Right atrium auricular region (tissue), 2 donors: Measurements from ENCODE around the gene ANTXR2. TPM values are rescaled to one million over a fixed set of nuclear protein-coding genes. Genes with fewer than 3 reads are reported as not detected.

Experiments
- DNase-seq: peaks from one replicate; pipeline ENCODE4 v3.0.0-alpha.2; 2019; ENCODE audit warnings: low spot score
- H3K27ac ChIP-seq, 2 donors: fragments of 200-600 bp; sonication (generic); 1 replicate in 1 of 2; 2 replicates in 1 of 2; pipeline ENCODE4 v1.5.1; 2016 to 2019
- H3K27me3 ChIP-seq, 2 donors: fragments of 200-600 bp; sonication (generic); one replicate each; pipeline versions ENCODE4 v1.5.1 to v1.6.0; 2017 to 2019
- H3K36me3 ChIP-seq: fragments of 200-600 bp; sonication (generic); one replicate; pipeline ENCODE4 v1.5.1; 2016
- H3K4me1 ChIP-seq, 2 donors: fragments of 200-600 bp; sonication (generic); one replicate each; pipeline versions ENCODE4 v1.5.1 to v1.6.0; 2017 to 2019
- H3K4me3 ChIP-seq, 2 donors: fragments of 200-600 bp; sonication (generic); 1 replicate in 1 of 2; 2 replicates in 1 of 2; pipeline ENCODE4 v1.5.1; 2017 to 2019; ENCODE audit warnings: mild to moderate bottlenecking in 1 of 2, moderate library complexity in 1 of 2
- H3K9me3 ChIP-seq, 2 donors: fragments of 200-600 bp; sonication (generic); one replicate each; pipeline ENCODE4 v1.5.1; 2019
- total RNA-seq, 2 donors: library from RNA; depleted of rRNA; stranded (reverse); fragments of >200 nt; gene quantifications; one replicate each; pipeline ENCODE4 v1.1.0, GENCODE V29; 2016
- TF ChIP-seq, protein P1 (sequence below), 2 donors: fragments of 200-600 bp; sonication (generic); IDR thresholded peaks; one replicate each; pipeline ENCODE4 v1.5.1; 2019; ENCODE audit warnings: antibody characterized with exemption in 2 of 2

ANTXR2 gene
- total RNA-seq, 2 donors from 2014 or later: 24.5 to 32.8 TPM

GRCh38 chr4:80113615-80114014, 40.6 kb upstream of the ANTXR2 start:
- Histone ChIP-seq H3K4me1 (no peaks in the 10 kb centered on the region), H3K36me3 (no peaks in the 10 kb centered on the region), H3K4me3 (no peak overlapping the region), H3K9me3 (peaks cover 0 to 7% of the 10 kb centered on the region in 2 donors), H3K27me3 (no peaks in the 10 kb centered on the region), H3K27ac (no peak overlapping the region)
- TF ChIP-seq, protein P1, sequence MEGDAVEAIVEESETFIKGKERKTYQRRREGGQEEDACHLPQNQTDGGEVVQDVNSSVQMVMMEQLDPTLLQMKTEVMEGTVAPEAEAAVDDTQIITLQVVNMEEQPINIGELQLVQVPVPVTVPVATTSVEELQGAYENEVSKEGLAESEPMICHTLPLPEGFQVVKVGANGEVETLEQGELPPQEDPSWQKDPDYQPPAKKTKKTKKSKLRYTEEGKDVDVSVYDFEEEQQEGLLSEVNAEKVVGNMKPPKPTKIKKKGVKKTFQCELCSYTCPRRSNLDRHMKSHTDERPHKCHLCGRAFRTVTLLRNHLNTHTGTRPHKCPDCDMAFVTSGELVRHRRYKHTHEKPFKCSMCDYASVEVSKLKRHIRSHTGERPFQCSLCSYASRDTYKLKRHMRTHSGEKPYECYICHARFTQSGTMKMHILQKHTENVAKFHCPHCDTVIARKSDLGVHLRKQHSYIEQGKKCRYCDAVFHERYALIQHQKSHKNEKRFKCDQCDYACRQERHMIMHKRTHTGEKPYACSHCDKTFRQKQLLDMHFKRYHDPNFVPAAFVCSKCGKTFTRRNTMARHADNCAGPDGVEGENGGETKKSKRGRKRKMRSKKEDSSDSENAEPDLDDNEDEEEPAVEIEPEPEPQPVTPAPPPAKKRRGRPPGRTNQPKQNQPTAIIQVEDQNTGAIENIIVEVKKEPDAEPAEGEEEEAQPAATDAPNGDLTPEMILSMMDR (IDR thresholded peaks at IDR 0.05): no peak
- no peak for DNase-seq

- Histone ChIP-seq H3K36me3 (no peaks in the 10 kb centered on the region), H3K9me3 (peaks cover 0 to 4% of the 10 kb centered on the region in 2 donors), H3K27me3 (no peaks in the 10 kb centered on the region), H3K4me1 (no peaks in the 10 kb centered on the region), H3K4me3 (no peak overlapping the region), H3K27ac (no peak overlapping the region)
- DNase-seq: no peak
- TF ChIP-seq, protein P1 (IDR thresholded peaks at IDR 0.05): no peak
Measured at GRCh38 chr4:80112236-80112635, 39.2 kb upstream of the ANTXR2 start.

GRCh38 chr4:80111276-80111675, 38.2 kb upstream of the ANTXR2 start:
- no peaks in the 10 kb centered on the region for H3K36me3 ChIP-seq
- peaks cover 0 to 11% of the 10 kb centered on the region in 2 donors for H3K9me3 ChIP-seq
- no peak for DNase-seq
- TF ChIP-seq, protein P1 (IDR thresholded peaks at IDR 0.05): no peak
- H3K27me3 ChIP-seq: no peaks in the 10 kb centered on the region
- no peaks in the 10 kb centered on the region for H3K4me1 ChIP-seq
- H3K4me3 ChIP-seq: no peak overlapping the region
- no peak overlapping the region for H3K27ac ChIP-seq

DNA sequence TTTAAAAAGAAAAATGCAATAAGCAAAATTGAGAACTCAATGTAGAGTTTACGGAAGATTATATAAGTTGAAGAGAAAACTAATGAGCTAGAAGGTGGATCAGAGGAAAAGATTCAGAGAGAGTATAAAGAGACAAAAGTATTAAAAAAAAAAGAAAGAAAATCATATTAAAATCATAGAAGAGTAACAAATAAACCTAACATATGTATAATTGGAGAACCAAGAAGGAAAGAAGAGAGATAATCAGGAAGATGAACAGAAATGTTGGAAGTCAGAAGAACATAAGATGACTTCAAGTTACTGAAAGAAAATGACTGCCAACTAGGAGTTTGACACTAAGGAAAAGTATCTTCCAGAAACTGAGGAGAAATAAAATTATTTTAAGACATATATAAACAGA, 34.3 kb upstream of the ANTXR2 start:
- H3K27ac ChIP-seq: no peak overlapping the region
- no peaks in the 10 kb centered on the region for H3K36me3 ChIP-seq
- H3K27me3 ChIP-seq: no peaks in the 10 kb centered on the region
- no peak for DNase-seq
- TF ChIP-seq, protein P1 (IDR thresholded peaks at IDR 0.05): no peak
- H3K4me3 ChIP-seq: no peak overlapping the region
- no peaks in the 10 kb centered on the region for H3K4me1 ChIP-seq
- peaks cover 0 to 11% of the 10 kb centered on the region in 2 donors for H3K9me3 ChIP-seq

GRCh38 chr4:80104927-80105326, 31.9 kb upstream of the ANTXR2 start:
- DNase-seq: no peak
- H3K9me3 ChIP-seq: peaks cover 0 to 11% of the 10 kb centered on the region in 2 donors
- H3K27me3 ChIP-seq: no peaks in the 10 kb centered on the region
- H3K36me3 ChIP-seq: no peaks in the 10 kb centered on the region
- TF ChIP-seq, protein P1 (IDR thresholded peaks at IDR 0.05): no peak
- no peak overlapping the region for H3K4me3 ChIP-seq
- no peak overlapping the region for H3K27ac ChIP-seq
- H3K4me1 ChIP-seq: no peaks in the 10 kb centered on the region

DNA sequence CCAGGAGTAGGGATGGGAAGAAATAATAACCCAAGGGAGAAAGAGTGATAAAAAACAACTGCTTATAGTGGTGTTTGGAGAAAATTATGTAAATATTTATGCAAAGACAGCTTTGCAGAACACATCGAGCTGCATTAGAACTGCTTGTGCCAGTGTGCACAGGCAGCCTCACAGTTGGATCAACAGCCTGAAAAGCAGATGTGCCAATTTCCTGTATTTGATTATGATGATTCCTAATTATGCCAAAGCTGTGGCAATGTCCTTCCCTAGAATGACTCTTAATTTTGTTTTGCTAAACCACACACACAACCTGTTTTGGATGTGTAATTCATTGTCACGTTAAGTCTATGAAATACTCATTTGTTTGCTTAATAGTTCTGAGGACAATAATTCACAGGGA, 30.6 kb upstream of the ANTXR2 start:
- no peak for DNase-seq
- H3K27ac ChIP-seq: no peak overlapping the region
- no peaks in the 10 kb centered on the region for H3K4me1 ChIP-seq
- H3K4me3 ChIP-seq: no peak overlapping the region
- no peaks in the 10 kb centered on the region for H3K27me3 ChIP-seq
- H3K9me3 ChIP-seq: peaks cover 0 to 11% of the 10 kb centered on the region in 2 donors
- no peaks in the 10 kb centered on the region for H3K36me3 ChIP-seq
- TF ChIP-seq, protein P1 (IDR thresholded peaks at IDR 0.05): no peak
